Measurements from ENCODE around the gene CLASP1. TPM values are rescaled to one million over a fixed set of nuclear protein-coding genes. Genes with fewer than 3 reads are reported as not detected.
"Not testable (repeated sequence)": the region's sequence is repeated elsewhere in the genome, so short reads cannot be mapped to it uniquely, and the experiment has no call there.

CLASP1 gene
- total RNA-seq, 1 donor from 2014 or later, result 110 TPM

- Histone ChIP-seq H3F3A (ENCODE audit: low read depth) (no peaks in the 10 kb centered on the region), H3K4me2 (no peak overlapping the region), H3K79me2 (ENCODE audit: low read depth) (no peaks in the 10 kb centered on the region), H3K4me1 (no peaks in the 10 kb centered on the region), H3K9ac (no peak overlapping the region), H3K27ac (no peak overlapping the region), H3K36me3 (no peaks in the 10 kb centered on the region), H3K9me3 (ENCODE audit: low read depth) (no peaks in the 10 kb centered on the region), H2AFZ (replicated peaks) (no peak overlapping the region), H4K20me1 (ENCODE audit: low read depth) (no peaks in the 10 kb centered on the region), H3K27me3 (no peaks in the 10 kb centered on the region), H3K4me3 (no peak overlapping the region)
- TF ChIP-seq EZH2phosphoT487 (IDR thresholded peaks at IDR 0.05) (no peak), CTCF (IDR thresholded peaks at IDR 0.05) (no peak), EZH2 (IDR thresholded peaks at IDR 0.05) (no peak)
- no peak for DNase-seq (ENCODE audit: low spot score)
- Mint-ChIP-seq H3K4me3 (no peak overlapping the region), H3K27ac (no peak overlapping the region), H3K27me3 (ENCODE audit: insufficient read depth, low read depth) (no peaks in the 10 kb centered on the region), H3K36me3 (no peaks in the 10 kb centered on the region), H3K9me3 (no peaks in the 10 kb centered on the region), H3K4me1 (no peaks in the 10 kb centered on the region)
These were observed 342.2 kb downstream of the CLASP1 start for GRCh38 chr2:121307048-121307447.

GRCh38 chr2:121304941-121305340 is 344.3 kb downstream of the CLASP1 start:
- Histone ChIP-seq H3K4me2 (no peak overlapping the region), H3K4me3 (no peak overlapping the region), H3F3A (ENCODE audit: low read depth) (no peaks in the 10 kb centered on the region), H2AFZ (replicated peaks) (no peak overlapping the region), H3K4me1 (no peaks in the 10 kb centered on the region), H4K20me1 (ENCODE audit: low read depth) (no peaks in the 10 kb centered on the region), H3K27me3 (no peaks in the 10 kb centered on the region), H3K79me2 (ENCODE audit: low read depth) (no peaks in the 10 kb centered on the region), H3K9ac (no peak overlapping the region), H3K27ac (no peak overlapping the region), H3K9me3 (ENCODE audit: low read depth) (no peaks in the 10 kb centered on the region), H3K36me3 (no peaks in the 10 kb centered on the region)
- Mint-ChIP-seq H3K27ac (no peak overlapping the region), H3K4me1 (no peaks in the 10 kb centered on the region), H3K4me3 (no peak overlapping the region), H3K27me3 (ENCODE audit: insufficient read depth, low read depth) (no peaks in the 10 kb centered on the region), H3K9me3 (no peaks in the 10 kb centered on the region), H3K36me3 (no peaks in the 10 kb centered on the region)
- DNase-seq (ENCODE audit: low spot score), result no peak
- TF ChIP-seq EZH2phosphoT487 (IDR thresholded peaks at IDR 0.05), result no peak
- no peak for TF ChIP-seq EZH2 (IDR thresholded peaks at IDR 0.05)
- TF ChIP-seq CTCF (IDR thresholded peaks at IDR 0.05), result no peak

GRCh38 chr2:121303531-121304263 is 345.6 kb downstream of the CLASP1 start:
- H3K9me3 ChIP-seq (ENCODE audit: low read depth), result no peaks in the 10 kb centered on the region
- no peak overlapping the region for H3K9ac ChIP-seq
- H3K79me2 ChIP-seq (ENCODE audit: low read depth), result no peaks in the 10 kb centered on the region
- no peak overlapping the region for H3K4me2 ChIP-seq
- no peak overlapping the region for H3K27ac Mint-ChIP-seq
- H3K9me3 Mint-ChIP-seq, result no peaks in the 10 kb centered on the region
- H3K27me3 ChIP-seq, result no peaks in the 10 kb centered on the region
- no peak for DNase-seq (ENCODE audit: low spot score)
- no peak for TF ChIP-seq EZH2 (IDR thresholded peaks at IDR 0.05)
- TF ChIP-seq EZH2phosphoT487 (IDR thresholded peaks at IDR 0.05), result no peak
- no peak for TF ChIP-seq CTCF (IDR thresholded peaks at IDR 0.05)
- H3K4me3 ChIP-seq, result no peak overlapping the region
- no peaks in the 10 kb centered on the region for H3F3A ChIP-seq (ENCODE audit: low read depth)
- H2AFZ ChIP-seq (replicated peaks), result no peak overlapping the region
- no peaks in the 10 kb centered on the region for H4K20me1 ChIP-seq (ENCODE audit: low read depth)
- no peaks in the 10 kb centered on the region for H3K36me3 ChIP-seq
- no peaks in the 10 kb centered on the region for H3K4me1 ChIP-seq
- no peaks in the 10 kb centered on the region for H3K4me1 Mint-ChIP-seq
- H3K36me3 Mint-ChIP-seq, result no peaks in the 10 kb centered on the region
- H3K4me3 Mint-ChIP-seq, result no peak overlapping the region
- H3K27me3 Mint-ChIP-seq (ENCODE audit: insufficient read depth, low read depth), result no peaks in the 10 kb centered on the region
- no peak overlapping the region for H3K27ac ChIP-seq

GRCh38 chr2:121301190-121301589 is 348.1 kb downstream of the CLASP1 start:
- H3K4me2 ChIP-seq; H3K27ac ChIP-seq; H3F3A ChIP-seq (ENCODE audit: low read depth); H3K4me3 Mint-ChIP-seq; DNase-seq (ENCODE audit: low spot score); H3K9ac ChIP-seq; H3K4me1 ChIP-seq; H3K4me3 ChIP-seq; H3K27me3 Mint-ChIP-seq (ENCODE audit: insufficient read depth, low read depth); H3K27me3 ChIP-seq; H4K20me1 ChIP-seq (ENCODE audit: low read depth); H3K36me3 ChIP-seq; H3K79me2 ChIP-seq (ENCODE audit: low read depth); H3K9me3 ChIP-seq (ENCODE audit: low read depth); H3K4me1 Mint-ChIP-seq; H3K36me3 Mint-ChIP-seq; H3K9me3 Mint-ChIP-seq; H3K27ac Mint-ChIP-seq; H2AFZ ChIP-seq (replicated peaks): not testable (repeated sequence)
